RCC 7860 (cell line): ENCODE results near the gene CEP57L1.
A peak's percentile ranks its signal among the peaks of the same experiment; 100 is the strongest.
"Not testable (repeated sequence)": the region's sequence is repeated elsewhere in the genome, so short reads cannot be mapped to it uniquely, and the experiment has no call there.

Source experiments
- DNase-seq: peaks from one replicate; pipeline ENCODE4 v3.0.0-alpha.2; 2015; ENCODE audit warnings: low spot score
- FAIRE-seq: peaks from 2 replicates; lab custom pipeline; 2012; peaks lifted over from hg19 to GRCh38; lab: Jason Lieb, UNC

CEP57L1 gene

DNA sequence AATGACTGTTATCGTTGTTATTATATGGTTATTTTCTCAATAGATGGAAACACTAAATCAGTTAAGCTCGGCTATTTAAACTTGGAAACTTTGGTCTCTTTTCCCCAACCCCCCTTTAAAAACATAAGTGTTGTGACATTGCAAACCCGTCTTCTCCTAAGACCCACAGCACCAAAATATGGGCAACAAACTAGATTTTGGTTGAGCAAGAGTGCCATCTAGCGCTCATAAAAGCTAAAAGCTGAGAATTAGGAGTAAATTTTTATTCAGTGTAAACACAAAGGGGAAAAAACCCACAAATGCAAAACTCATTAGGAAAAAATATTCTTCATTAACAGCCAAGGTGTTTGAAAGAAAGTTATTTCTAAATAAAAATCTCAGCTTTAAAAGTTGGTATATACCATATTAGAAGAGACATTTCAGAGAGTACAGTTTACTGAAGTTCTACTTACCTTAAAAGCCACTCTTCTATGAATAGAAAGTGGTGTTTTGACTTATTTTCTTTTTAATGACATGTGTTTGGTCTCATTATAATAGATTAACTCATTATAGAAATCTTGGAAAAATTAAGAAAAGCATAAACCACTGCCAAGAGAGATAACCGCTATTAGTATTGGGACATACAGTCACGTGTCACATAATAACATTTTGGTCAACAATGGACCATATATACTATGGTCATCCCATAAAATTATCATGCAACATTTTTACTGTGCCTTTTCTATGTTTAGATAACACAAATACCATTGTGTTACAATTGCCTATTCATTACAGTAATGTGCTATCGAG lies 21.8 kb upstream of the CEP57L1 start:
- DNase-seq (peak; percentile 21), FAIRE-seq (peak; percentile 74)

DNA sequence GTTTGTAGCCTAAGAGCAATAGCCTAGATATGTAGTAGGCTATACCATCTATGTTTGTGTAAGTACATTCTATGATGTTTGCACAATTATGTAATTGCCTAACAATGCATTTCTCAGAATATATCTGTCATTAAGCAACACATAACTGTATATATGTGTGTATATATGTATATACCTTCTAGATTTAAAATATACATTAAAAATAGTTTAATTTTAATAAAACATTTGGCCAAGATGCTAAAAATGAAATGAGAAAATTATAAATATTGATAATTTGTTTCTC lies 21.2 kb upstream of the CEP57L1 start:
- FAIRE-seq: no peak

DNA sequence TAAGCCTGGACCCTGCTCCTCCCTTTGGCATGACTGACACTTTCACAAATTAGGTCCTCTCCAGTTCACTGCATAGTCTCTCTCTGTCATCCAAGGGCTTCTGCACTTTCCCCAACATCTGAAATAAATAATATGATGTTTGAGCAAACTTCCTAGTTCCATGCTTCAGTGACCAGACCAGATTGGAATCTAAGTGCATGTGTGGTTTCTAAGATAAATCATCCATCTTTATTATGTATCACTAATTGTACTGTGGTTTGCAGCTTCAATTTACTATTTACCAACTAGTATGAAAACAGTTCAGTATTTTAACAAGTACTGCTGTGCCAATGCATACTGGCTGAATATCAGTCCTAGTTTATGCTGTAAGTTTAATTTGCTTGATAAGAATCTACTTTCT lies 19.4 kb upstream of the CEP57L1 start:
- no peak for DNase-seq
- FAIRE-seq: no peak

More for the DNA sequence above, 21.2 kb upstream of the CEP57L1 start:
- no peak for DNase-seq

DNA sequence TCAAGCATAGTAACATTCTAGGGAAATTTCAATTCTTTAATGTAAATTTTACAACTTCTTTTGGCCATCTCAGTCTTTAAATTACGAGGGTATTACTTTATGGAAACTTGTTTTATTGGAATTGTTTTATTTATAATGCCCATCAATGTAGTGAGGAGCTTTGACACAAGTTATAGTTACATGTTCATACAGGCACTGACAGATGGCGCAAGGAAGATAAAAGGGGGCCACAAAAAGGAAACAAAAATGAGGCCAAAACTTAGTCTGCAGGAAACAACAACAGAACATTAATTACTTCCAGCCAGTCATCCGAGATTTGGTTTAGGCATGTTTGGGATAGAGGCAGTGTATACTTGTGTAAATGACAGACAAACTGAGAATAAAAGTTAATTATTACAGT lies 18.9 kb upstream of the CEP57L1 start:
- DNase-seq (no peak), FAIRE-seq (no peak)

DNA sequence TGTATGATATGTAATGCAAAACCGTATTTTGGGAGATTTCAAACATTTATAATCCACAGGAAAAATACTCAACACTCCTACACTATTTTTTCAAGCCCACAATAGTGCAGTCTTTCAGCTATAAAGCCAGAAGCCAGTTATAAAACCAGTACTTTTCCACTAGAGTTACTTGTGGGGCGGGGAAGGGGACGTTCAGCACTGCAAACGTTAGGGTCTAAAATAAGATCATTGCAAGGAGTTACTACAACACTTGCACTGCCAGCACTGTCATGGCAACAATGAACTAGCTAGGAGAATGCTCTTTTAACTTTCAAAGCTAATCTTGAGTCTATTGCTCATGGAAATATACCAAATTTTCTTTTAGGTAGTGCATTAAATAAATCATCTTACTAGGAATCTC lies 15.3 kb upstream of the CEP57L1 start:
- FAIRE-seq (no peak), DNase-seq (no peak)

DNA sequence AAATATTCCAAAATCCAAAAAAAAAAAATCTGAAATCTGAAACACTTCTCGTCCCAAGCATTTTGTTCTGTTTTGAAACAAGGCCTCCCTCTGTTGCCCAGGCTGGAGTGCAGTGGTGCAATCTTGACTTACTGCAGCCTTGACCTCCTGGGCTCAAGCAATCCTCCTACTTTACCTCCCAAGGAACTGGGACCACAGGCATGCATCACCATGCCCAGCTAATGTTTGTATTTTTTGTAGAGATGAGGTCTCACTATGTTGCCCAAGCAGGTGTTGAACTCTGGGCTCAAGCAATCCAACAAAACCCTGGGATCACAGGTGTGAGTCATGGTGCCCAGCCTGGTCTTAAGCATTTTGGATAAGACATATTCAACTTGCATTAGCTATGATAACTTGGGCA lies 14.3 kb upstream of the CEP57L1 start:
- DNase-seq: no peak
- FAIRE-seq: no peak

DNA sequence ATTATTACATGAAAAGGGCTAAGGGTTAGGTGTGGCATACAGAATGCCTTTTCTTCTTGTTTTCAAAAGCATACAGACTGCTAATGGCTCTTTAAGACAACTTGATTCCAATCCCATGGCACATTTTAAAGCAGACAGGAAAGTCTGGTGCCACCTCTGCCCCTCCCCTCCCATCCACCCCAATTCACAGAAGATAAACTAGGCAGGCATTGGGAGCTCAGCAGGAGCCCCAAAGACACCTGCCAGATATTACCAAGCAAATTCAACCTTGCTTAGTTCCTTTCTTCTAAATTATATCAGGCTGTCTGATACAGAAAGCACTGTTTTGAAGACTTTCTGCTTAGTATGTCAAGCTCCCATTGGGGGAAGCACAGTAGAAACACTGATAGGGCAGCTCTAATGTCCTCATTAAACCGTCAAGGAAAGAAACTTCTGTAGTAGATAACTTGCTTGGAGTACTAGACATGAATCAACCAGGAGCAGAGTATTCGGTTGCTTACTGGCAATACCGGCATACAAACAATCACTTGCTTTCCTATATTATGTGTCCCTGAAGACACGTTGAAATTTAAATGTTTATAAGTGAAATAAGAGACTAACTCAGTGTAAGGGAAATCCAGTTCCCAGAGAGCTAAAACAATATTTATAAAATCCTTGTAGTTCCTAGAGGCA lies 13.7 kb upstream of the CEP57L1 start:
- no peak for FAIRE-seq
- no peak for DNase-seq

DNA sequence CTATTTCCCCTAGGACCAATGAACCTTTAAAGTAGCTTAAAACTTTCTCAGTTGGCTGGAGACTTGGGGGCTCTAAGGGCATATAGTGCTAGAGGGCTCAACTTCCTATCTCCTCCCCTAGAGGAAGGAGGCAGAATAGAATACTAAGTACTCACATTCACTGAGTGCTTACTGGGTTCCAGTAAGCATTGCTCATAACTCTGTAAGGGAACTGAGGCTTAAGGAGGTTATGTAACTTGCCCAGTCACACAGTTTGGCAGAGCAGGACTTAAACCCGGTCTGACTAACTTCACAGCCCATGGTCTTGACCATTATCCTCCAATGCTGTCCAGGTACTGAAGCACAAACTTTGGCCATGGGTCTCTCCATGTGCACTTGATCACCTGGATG lies 13.1 kb upstream of the CEP57L1 start:
- DNase-seq (no peak), FAIRE-seq (no peak)

DNA sequence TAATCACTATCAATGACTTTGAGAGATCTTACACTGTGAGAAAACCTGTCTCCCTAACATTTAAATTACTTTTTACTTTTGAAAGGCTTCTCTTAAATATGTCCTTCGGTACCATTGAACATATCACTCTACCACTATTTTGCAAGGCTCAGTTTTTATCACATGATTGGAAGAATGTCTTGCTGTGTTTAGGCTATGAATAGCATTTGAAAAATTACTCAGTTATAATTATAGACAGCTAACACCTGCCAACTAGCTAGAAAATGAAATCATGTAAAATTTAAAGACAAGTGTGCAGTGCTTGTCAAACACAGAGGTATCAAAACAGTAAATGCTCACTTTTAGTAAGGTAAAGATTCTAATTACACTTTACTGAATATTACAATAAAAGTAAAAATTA lies 11.7 kb upstream of the CEP57L1 start:
- no peak for DNase-seq
- FAIRE-seq: no peak

DNA sequence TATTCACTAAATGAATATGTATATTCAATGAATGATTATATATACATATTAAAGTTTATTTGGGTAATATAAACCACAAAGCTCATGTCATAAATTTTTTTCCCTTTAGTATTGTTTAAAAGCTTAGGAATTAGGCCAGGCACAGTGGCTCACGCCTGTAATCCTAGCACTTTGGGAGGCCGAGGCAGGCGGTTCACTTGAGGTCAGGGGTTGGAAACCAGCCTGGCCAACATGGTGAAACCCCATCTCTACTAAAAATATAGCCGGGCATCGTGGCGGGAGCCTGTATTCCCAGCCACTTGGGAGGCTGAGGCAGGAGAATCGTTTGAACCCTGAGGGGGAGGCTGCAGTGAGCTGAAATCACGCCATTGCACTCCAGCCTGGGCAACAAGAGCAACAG lies 11.2 kb upstream of the CEP57L1 start:
- not testable (repeated sequence) for DNase-seq, FAIRE-seq

DNA sequence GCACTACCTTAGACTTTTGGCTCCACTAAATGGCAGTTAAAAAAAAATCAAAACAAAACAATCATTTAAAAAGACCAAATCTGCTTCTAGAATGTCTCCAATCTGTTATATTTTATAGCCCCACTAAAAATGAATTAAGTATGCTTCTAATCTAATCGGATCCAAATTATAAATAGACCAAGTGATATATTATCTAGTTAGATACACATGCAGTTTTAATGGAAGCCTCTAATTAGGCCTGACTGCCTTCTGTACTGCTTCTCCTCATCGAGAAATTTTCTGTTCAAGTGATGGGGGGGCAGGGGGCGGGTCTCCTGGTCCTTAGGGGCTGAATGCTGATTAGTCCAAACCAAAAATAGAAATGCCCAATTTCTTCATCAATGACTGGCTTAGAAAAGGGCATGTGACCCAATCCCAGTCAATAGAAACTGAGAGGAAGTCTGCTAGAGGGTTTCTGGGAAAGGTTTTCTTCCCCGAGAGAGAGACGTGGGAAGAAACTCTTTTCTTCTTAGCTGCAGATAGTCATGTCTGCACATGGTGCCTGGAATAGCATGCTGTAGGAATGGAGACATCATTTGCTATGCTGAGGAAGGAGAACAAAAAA lies 7.5 kb upstream of the CEP57L1 start:
- FAIRE-seq: no peak
- DNase-seq: no peak

DNA sequence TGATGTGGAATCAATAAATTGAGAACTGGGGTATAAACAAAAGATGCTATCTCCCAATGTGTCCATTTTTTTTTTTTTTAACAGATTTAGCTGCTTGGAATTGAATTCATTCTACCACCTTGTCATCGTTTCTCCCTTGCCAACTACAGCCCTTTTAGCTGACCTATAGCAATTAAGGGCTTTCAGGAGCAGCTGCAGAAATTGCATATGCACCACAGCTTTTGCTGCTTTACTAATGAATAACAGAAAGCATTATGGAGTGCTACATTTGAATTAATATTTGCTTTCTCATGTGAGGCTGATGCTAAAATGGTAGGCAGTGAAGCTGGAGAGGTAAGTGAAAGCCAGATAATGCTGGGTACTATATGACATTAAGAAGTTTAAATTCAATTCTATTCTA lies 6.3 kb upstream of the CEP57L1 start:
- no peak for FAIRE-seq
- no peak for DNase-seq

DNA sequence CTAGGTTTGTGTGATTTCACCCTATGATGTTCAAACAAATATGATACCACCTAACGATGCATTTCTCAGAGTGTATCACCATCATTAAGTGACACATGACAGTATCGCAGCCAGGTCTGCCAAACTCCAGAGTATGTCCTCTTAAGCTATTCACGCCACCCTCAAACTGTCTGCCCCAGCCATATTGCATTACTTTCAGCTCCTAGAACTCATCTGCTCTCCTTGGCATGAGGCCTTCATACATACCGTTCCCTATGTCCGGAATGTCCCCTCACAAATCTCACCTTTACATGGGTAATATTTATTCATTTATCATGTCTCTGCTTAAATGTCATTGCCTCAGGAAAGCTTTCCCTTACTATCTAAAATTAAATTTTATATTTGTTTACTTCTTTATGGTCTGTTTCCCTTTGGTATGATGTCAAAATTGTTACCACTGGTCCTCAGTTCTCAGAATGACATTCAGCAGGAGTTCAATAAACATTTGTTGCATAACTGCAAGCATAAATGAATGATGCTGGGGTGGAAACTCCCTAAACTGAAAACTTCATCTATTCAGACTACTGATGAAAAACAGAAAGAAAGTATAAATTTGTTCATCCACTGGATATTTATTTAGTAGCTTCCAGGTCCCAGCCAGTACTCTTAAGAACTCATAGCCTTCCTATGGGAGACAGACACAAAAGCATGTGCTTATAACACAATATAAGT lies 3.8 kb upstream of the CEP57L1 start:
- FAIRE-seq (no peak), DNase-seq (no peak)

DNA sequence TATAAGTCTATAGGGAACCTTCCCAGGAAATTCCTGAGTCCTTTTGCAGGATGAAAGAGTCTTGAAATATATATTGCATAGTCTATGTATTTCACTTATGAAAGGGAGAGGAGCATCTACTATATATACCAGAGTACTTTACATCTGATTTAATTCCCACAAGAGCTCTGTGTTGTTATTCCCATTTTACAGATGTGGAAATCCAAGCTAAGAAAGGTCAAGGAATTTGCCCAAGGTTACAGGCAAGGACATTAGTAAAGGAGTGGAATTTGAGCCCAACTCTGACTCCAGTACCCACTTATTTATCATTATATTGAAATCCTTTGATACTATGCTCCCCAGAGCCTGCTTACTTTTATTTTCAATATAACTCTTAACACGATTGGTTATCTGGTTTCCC lies 3.2 kb upstream of the CEP57L1 start:
- no peak for FAIRE-seq
- no peak for DNase-seq

DNA sequence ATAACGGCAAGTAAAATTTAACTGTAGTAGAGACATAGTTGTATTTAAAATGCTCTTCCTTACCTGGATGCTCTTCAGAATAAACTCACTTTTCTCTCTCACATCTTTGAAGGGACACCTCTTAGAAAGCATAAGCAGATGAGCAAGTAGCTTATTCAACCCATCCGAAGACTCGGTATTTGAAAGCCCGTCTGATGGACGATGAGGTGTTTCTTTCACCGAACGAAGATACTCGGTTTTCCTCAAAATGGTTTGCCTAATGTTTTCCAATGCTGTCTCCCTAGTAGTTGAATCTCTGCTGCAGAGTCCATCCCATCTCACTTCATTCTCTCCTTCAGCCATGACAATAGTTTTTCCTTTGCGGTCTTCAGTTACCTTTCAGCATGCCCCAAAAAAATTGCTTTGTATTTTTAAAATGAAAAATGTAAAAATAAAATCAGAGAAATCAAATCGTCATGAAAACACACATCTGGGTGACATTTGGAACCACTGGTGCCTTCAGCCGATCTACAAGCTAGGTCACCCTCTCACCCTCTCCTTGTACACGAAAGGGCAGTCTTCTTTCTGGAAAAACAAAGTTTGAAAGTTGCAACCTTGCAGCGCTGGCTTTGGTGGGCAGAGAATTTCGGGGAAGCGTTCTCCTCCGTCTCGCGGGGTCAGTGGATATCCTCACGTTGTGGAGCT lies 1.4 kb upstream of the CEP57L1 start:
- DNase-seq: no peak
- FAIRE-seq: no peak

DNA sequence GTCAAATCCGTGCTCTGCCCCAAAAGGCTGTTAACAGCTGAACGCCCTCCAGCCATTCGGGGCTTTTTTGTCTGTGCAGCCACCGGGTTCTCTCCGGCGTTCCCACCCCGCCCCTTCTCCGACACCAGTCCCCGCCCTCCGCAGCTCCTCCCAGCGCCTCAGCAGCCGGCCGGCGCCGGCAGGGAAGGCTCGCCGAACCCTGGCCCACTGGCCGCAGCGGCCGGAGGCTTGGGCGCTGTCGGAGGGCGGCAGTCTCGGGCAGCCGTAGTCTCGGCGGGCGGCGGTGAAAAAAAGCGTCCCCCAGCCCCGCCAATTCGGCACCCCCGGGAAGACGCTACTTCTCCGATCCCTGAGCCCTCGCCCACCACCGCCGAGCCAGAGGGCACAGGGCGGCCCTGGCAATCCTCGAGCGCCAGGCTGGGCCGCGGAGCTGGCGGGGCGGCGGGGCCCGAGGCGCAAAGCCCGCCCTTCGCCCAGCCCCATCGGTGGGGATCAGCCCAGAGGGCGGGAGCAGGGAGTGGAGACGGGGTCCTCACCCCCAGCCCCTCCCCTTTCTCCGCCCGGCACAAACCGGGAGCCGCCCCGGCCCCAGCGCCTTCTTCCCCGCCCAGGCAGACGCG lies 781 bp upstream of the CEP57L1 start, which contains the start of gene SESN1:
Gene SESN1 (minus strand): TSS at position 431 of the 620 bp plus-strand sequence. CDS start 773 bp downstream, outside the sequence.
- FAIRE-seq (no peak), DNase-seq (peak; percentile 68)

DNA sequence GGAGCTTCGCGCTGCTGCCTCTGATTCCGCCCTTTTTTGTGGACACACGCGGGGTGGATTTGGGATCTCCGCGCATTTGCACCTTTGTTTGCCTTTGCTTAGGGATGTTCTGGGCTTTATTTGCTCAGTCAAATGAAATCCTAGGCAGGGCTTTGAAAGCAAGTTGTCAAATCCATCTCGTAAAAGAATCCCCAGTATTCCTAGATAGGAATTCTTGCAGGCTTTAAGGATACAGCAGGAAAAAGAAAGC lies 453 bp downstream of the CEP57L1 start:
- DNase-seq: no peak
- no peak for FAIRE-seq

DNA sequence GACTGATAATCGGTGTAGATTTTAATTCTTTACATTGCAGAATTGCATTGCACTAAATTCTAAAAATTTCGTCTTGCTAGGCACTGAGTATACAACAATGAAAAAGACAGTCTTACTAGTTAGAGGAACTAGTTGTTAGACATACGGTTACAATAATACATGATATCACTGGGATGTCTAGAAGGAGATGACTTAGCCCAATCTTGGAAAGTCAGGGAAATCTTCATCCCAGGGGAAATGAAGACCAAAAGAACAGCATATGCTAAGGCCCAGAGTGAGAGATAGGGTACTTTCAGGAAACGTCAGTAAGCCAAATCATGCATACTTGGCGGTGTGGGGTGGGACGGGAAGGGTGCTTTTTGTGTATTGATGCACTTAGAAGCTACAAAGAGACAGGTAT lies 901 bp downstream of the CEP57L1 start:
- DNase-seq (no peak), FAIRE-seq (no peak)

DNA sequence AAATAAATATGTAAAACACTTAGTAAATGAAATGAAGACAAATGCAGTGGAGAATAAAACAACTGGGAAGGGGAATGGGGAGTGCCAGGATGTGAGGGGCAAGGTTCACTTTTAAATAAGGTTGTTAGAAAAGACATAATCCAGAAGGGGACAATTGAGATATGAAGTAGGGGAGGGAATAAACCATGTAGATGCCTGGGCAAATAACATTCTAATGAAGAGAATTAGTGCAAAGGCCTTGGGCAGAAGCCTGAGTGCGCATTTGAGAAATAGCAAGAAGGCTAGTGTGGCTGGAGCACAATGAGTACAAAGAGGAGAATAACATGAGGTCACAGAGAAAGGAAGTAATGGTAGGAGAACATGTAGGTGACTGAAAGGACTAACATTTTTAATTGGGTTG lies 2.4 kb downstream of the CEP57L1 start:
- DNase-seq (no peak), FAIRE-seq (no peak)

DNA sequence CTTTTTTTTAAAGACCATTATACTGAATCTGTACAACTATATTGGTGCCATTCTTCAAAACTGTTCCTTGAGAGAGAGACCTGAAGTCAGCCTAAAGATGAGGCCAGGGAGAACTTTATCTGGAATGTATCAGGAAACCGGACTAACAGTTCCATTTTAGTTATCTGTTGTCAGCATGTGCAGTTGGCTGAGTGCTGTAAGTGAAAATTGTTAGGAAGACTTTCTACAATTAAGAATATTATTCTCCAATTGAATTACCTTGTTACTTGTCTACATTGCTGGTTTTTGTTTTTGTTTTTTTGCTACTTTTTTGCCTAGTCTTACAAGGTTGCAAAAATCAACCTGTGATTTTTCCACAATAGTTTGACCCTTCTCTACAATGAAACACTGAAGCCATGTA lies 7.5 kb downstream of the CEP57L1 start:
- FAIRE-seq (no peak), DNase-seq (no peak)

DNA sequence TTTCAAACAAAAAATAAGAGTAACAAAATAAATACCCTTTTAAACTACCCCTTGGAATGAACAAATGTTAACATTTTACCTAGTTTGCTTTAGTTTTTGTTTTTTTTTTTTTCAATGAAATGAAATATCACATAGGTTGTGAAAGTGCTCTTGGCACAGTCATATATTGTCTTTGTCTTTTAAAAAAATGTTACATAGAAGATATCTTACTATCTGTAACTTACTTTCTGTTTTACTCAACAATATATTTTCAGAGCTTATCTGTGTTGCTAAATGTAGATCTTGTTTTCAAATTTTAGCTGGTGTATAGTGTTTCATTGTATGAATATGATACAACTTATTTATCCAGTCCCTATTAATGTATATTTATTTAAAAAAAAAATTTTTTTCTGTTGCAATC lies 8.6 kb downstream of the CEP57L1 start:
- FAIRE-seq (no peak), DNase-seq (no peak)
